Endothelial cell of umbilical vein (primary cell): ENCODE results near the gene MPC2.

ENCODE experiments used
- EZH2 ChIP-seq: IDR thresholded peaks from 2 replicates; pipeline ENCODE4 v1.6.1; 2012; ENCODE audit warnings: borderline replicate concordance, low read depth, mild to moderate bottlenecking, moderate library complexity, low read length, inconsistent platforms; ENCODE audit not compliant: severe bottlenecking
- GATA2 ChIP-seq: IDR thresholded peaks from 2 replicates; pipeline ENCODE4 v1.7.0; 2011; ENCODE audit warnings: low read depth, mild to moderate bottlenecking, moderate library complexity, mixed read lengths, low read length; ENCODE audit not compliant: insufficient read length, insufficient read depth
- MYC ChIP-seq: IDR thresholded peaks from one replicate; pipeline ENCODE4 v1.6.1; 2011; ENCODE audit warnings: mild to moderate bottlenecking, low read depth, low read length
- POLR2A ChIP-seq: IDR thresholded peaks from 2 replicates; pipeline ENCODE4 v1.6.1; 2012; ENCODE audit warnings: low read depth, mild to moderate bottlenecking, control low read depth, low read length
- POLR2AphosphoS5 ChIP-seq: IDR thresholded peaks from 2 replicates; pipeline ENCODE4 v1.6.1; 2012; ENCODE audit warnings: low read depth, mild to moderate bottlenecking, control low read depth, low read length, moderate library complexity; ENCODE audit not compliant: insufficient read depth
- TF ChIP-seq, protein P1 (sequence below), 2 donors: IDR thresholded peaks; 1 replicate in 1 of 2; 2 replicates in 1 of 2; pipeline ENCODE4 v1.5.1; 2011; ENCODE audit warnings: low read length in 2 of 2, mild to moderate bottlenecking in 2 of 2, moderate library complexity in 2 of 2, control low read depth in 1 of 2, inconsistent platforms in 1 of 2, low read depth in 1 of 2; ENCODE audit not compliant: insufficient read depth in 1 of 2; ENCODE audit errors: extremely low read depth in 1 of 2
- TF ChIP-seq, protein P2 (sequence below): IDR thresholded peaks from 2 replicates; pipeline ENCODE4 v1.6.1; 2011; ENCODE audit not compliant: insufficient read depth, insufficient read length

DNA sequence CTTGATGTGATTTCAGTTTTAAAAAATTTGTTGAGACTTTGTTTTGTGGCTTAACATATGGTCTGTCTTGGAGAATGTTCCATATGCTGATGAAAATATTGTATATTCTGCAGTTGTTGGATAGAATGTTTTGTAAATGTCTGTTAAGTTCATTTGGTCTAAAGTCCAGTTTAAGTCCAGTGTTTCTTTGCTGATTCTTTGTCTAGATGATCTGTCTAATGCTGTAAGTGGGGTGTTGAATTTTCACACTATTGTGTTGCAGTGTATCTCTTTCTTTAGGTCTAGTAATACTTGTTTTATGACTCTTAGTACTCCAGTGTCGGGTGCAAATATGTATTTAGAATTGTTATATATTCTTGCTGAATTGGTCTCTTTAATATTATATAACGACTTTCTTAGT lies 10.9 kb upstream of the MPC2 start:
- TF ChIP-seq POLR2A (no peak), POLR2AphosphoS5 (no peak), GATA2 (no peak), EZH2 (no peak), MYC (no peak)
- TF ChIP-seq, protein P1, sequence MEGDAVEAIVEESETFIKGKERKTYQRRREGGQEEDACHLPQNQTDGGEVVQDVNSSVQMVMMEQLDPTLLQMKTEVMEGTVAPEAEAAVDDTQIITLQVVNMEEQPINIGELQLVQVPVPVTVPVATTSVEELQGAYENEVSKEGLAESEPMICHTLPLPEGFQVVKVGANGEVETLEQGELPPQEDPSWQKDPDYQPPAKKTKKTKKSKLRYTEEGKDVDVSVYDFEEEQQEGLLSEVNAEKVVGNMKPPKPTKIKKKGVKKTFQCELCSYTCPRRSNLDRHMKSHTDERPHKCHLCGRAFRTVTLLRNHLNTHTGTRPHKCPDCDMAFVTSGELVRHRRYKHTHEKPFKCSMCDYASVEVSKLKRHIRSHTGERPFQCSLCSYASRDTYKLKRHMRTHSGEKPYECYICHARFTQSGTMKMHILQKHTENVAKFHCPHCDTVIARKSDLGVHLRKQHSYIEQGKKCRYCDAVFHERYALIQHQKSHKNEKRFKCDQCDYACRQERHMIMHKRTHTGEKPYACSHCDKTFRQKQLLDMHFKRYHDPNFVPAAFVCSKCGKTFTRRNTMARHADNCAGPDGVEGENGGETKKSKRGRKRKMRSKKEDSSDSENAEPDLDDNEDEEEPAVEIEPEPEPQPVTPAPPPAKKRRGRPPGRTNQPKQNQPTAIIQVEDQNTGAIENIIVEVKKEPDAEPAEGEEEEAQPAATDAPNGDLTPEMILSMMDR (IDR thresholded peaks at IDR 0.05; ENCODE audit: extremely low read depth in 1 of 2, insufficient read depth in 1 of 2, low read depth in 1 of 2, low read length in 2 of 2), result no peak
- TF ChIP-seq, protein P2, sequence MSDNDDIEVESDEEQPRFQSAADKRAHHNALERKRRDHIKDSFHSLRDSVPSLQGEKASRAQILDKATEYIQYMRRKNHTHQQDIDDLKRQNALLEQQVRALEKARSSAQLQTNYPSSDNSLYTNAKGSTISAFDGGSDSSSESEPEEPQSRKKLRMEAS, result no peak
